GM11168 (cell line): Measurements from ENCODE around the gene TEX11.
"Not testable (repeated sequence)": the region's sequence is repeated elsewhere in the genome, so short reads cannot be mapped to it uniquely, and the experiment has no call there.

Experiments
- in situ Hi-C: fragments of 300-500 bp; cut with MboI; formaldehyde crosslinking; loops from one replicate; pipeline ENCODE4 v1.12.0; 2022; ENCODE audit warnings: low sequenced_read_pairs; ENCODE audit not compliant: unreplicated experiment

The TEX11 gene

GRCh38 chrX:70769659-70770227 lies 138.8 kb downstream of the TEX11 start:
- in situ Hi-C loops = loop anchor here (25.0 kb wide), 1 partner anchor 218 kb away; no protein-coding TSS in a partner anchor

GRCh38 chrX:70762285-70762684 lies 146.2 kb downstream of the TEX11 start:
- in situ Hi-C loops = loop anchor here (25.0 kb wide), 1 partner anchor 225 kb away; no protein-coding TSS in a partner anchor

GRCh38 chrX:70755850-70756249 lies 152.7 kb downstream of the TEX11 start:
- in situ Hi-C loops = loop anchor here (25.0 kb wide), 1 partner anchor 231 kb away; no protein-coding TSS in a partner anchor

- in situ Hi-C loops = loop anchor here (25.0 kb wide), 1 partner anchor 233 kb away; no protein-coding TSS in a partner anchor
Observed at GRCh38 chrX:70754169-70754848, 154.2 kb downstream of the TEX11 start.

GRCh38 chrX:70733774-70734173 lies 174.7 kb downstream of the TEX11 start:
- in situ Hi-C loops = not testable (repeated sequence)

GRCh38 chrX:70727961-70728360 lies 180.6 kb downstream of the TEX11 start:
- in situ Hi-C loops = not testable (repeated sequence)

GRCh38 chrX:70720721-70721120 lies 187.8 kb downstream of the TEX11 start:
- in situ Hi-C loops = no loop called here

- in situ Hi-C loops = not testable (repeated sequence)
Observed at GRCh38 chrX:70711336-70711735, 197.2 kb downstream of the TEX11 start.

GRCh38 chrX:70694339-70695122 lies 214.0 kb downstream of the TEX11 start:
- in situ Hi-C loops = no loop called here

- in situ Hi-C loops = not testable (repeated sequence)
Observed at GRCh38 chrX:70679455-70679854, 229.1 kb downstream of the TEX11 start.

- in situ Hi-C loops = no loop called here
Observed at GRCh38 chrX:70675284-70675683, 233.2 kb downstream of the TEX11 start.

- in situ Hi-C loops = no loop called here
Observed at GRCh38 chrX:70672326-70672725, 236.2 kb downstream of the TEX11 start.

- in situ Hi-C loops = no loop called here
Observed at GRCh38 chrX:70669120-70669519, 239.4 kb downstream of the TEX11 start.

- in situ Hi-C loops = no loop called here
Observed at GRCh38 chrX:70664726-70665125, 243.8 kb downstream of the TEX11 start.

GRCh38 chrX:70661124-70661523 lies 247.4 kb downstream of the TEX11 start:
- in situ Hi-C loops = not testable (repeated sequence)

- in situ Hi-C loops = not testable (repeated sequence)
Observed at GRCh38 chrX:70657546-70657945, 251.0 kb downstream of the TEX11 start.

GRCh38 chrX:70656304-70656703 lies 252.2 kb downstream of the TEX11 start:
- in situ Hi-C loops = no loop called here

- in situ Hi-C loops = not testable (repeated sequence)
Observed at GRCh38 chrX:70647910-70648309, 260.6 kb downstream of the TEX11 start.

GRCh38 chrX:70636218-70636617 lies 272.3 kb downstream of the TEX11 start:
- in situ Hi-C loops = no loop called here

GRCh38 chrX:70635669-70636068 lies 272.8 kb downstream of the TEX11 start:
- in situ Hi-C loops = no loop called here

GRCh38 chrX:70635227-70635626 lies 273.3 kb downstream of the TEX11 start:
- in situ Hi-C loops = no loop called here
